HG03469 (cell line): Measurements from ENCODE around the gene MN1.

ENCODE experiments used
- ATAC-seq: cut with Tn5 transposase; IDR thresholded peaks from one replicate; pipeline ENCODE4 v1.9.1; 2021; ENCODE audit warnings: mild to moderate bottlenecking, moderate library complexity, moderate number of reproducible peaks; ENCODE audit not compliant: unreplicated experiment

The MN1 gene

GRCh38 chr22:27827604-27828587 lies 26.3 kb upstream of the MN1 start:
- ATAC-seq = no peak

- no peak for ATAC-seq
These were observed 23.6 kb upstream of the MN1 start for GRCh38 chr22:27825174-27825573.

GRCh38 chr22:27823221-27823620 lies 21.7 kb upstream of the MN1 start:
- ATAC-seq = no peak

DNA sequence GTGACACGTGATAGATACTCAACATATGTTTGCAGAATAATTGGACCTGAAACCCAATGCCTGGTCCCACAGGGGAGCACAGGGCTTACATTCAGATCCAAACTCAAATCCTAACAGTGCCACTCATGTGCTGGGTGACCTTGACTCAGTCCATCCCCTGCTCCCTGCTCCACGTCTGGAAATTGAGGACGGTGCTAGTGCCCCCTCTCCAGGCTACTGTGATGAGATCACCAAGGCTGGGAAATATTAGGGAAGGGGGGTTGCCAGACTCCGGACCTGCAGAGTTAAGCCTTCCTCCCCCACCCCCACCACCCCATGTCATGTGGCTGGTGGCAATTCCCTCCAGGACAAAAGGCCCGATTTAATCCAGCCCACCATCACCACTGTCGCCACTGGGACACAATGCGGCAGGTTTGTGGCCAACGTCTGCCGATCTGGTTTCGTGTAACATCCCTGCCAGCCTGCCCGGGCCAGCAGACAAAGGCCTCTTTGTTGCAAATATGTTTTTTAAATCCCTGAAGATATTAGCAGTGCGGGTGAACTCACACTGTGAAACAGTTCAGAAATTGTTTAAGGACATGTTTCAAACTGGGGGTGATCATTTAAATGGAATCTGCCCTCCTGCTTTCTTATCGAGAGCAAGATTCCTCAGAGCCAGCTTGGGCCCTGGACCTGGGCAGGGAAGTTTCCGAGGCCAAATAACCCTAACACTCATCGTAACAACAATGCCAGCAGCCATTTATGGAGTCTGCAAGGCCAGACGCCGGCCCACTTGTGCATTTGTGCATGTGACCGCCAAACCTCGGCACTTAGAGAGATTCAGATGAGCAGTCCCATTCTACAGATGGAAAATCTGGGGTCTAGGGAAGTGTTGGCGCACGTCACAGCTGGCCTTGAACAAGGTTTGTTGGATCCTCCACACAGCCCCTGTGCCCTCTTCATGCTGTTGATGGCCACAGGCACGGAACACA lies 19.6 kb upstream of the MN1 start:
- ATAC-seq = no peak

- ATAC-seq = no peak
These were observed 15.0 kb upstream of the MN1 start for GRCh38 chr22:27816552-27816951.

DNA sequence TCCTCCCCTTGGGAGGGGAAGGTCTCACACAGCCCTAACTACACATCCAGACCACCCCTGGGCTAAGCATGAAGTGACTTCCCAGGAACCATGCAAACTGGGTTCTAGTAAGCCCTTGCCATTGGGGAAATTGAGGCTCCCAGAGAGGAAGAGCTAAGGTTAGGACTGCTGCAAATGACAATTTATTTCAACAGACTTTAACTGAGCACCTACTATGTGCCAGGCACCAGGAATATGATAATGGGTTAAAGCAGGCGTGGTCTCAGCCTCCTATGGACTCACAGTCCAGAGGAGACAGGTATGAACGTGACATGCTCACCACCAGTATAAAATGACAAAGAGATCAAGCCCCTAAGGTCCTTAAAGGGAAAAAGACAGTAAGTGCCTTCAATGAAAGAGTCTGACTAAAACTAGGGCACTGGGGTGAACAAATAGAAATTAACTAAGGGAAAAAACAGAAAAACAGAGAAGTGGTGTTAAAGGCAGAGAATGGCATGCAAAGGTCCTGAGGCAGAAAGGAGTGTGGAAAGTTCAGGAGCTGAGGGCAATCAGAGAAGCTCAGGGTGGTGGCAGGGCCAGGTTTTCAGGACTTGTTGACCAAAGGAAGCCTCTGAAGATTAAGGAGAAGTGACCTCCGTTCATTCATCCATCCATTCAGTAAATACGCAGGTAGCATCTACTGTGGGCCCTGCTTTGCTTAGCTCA lies 14.4 kb upstream of the MN1 start:
- no peak for ATAC-seq

DNA sequence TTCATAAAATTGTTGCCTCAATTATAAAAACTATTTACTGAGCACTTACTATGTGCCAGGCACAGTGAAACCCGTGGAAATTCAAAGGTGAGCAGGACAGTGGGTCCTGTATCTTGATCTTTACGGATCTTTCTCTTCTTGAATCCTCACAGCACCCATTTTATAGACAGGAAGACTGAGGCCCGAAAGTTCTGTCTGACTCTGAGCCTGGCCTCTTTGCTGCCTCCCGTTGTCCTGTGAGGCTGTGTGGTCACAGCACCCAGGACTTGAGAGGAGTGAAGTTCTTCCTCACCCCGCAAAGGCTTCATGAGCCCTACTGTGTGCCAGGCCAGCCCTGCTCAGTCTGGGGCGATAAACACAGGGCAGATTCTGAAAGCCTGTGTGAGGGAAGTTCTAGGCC lies 13.4 kb upstream of the MN1 start:
- ATAC-seq = no peak

DNA sequence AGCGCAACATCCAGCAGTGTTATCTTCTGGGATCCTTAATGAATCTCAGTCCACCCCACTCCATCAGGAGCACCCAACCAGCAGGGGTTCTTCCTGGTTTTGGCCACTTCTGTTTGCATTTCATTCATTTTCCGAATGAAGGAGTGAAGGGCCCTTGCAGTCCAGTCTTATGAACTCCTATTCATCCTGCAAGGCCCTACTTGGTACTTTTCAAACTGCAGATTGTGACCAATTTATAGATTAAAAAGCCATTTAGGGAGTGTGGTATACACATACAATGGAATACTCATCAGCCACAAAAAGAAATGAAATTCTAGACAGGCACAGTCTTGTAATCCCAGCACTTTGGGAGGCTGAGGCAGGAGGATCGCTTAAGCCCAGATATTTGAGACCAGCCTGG lies 10.2 kb upstream of the MN1 start:
- no peak for ATAC-seq

DNA sequence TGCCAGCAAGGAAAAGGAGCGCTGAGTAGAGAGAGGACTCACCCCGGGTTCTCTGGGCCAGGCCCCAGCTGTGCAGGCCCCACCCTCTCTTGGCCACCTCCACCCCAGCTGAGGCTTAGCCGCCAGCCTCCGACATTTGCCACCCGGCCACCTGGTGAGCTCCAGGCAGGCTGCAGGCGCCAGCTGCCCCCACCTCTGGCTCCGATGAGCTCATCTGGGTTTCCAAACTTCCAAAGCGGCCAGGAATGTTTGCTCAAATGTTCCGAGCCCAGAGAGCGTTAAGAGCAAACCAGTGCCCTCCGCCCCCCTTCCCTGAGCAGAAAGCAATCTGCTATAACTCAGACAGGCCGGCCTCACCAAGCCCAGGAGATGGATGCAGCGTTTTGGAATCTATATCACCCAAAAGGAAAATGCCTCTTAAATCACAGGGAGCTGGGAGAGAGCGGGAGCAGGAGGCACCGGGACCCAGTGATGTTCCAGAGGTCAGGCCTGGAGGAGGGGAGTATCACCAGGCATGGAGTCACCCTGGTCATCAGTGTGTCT lies 9.1 kb upstream of the MN1 start:
- no peak for ATAC-seq

GRCh38 chr22:27809700-27810608 lies 8.4 kb upstream of the MN1 start:
- no peak for ATAC-seq

DNA sequence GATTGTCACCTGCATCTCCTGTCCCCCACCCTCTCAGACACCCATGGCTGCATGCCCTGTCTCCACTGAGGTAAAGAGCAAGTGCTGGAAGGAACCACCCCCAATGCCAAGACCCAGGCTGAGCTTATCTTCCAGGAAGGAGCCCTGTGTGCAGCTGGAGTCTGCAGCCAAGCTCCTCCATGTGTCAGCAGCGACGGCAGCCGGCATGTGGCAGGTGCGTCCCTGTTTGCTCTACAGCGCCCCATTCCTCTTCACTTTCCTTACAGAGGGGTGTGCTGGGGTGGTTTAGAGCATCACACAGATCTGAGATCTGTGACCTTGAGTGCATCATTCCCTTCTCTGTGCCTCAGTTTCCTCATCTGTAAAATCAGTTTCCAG lies 7.7 kb upstream of the MN1 start:
- ATAC-seq = no peak

DNA sequence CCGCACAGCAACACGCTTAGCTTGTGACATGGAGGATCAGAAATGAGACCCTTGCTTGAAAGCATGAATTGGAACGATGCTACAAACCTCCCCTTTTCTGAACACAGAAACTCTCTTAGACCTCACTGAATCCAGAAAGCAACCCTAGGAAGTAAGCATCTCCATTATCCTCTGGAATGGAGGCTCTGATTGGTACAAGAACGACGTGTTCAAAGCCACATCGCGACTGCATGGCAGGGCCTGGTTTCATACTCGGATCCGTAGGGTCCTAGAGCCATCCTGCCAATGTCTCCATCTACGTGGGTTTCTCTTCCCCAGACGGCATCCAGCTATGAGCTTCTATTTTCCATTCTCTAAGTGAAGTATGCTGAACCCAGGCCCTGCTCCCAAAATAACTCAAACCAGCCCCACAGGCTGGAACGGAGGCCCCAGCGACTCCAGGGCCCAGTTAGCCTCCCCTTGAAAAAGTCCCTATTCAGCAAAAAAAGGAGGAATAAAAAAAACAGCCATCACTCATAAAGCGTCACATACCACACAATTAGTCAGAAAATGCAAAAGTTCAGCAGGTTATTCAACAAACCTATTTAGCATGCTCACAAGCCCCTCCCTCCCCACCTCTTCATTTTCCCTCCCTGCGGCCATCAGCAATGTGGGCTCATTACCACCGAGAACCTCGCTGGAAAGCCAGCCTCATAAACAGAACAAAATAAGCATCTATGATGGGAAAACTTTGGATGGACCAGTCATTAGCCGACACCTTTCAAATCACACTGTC lies 7.1 kb upstream of the MN1 start:
- no peak for ATAC-seq

DNA sequence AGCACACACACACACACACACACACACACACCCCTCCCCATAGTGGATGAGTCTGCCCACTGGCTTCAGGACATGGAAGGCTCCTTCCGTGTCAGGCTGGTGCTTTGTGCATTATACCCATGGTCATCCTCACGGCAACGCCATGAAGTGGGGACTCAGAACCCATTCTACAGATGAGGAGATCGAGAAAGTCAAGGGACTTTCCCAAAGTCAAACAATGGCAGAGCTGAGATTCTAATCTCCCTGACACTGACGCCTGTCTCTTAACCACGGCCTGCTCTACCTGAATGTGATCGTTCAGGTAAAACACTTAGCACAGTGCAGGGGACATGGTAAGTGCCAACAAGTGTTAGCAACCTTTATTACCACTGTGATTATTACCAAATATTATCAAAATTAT lies 4.3 kb upstream of the MN1 start:
- no peak for ATAC-seq

DNA sequence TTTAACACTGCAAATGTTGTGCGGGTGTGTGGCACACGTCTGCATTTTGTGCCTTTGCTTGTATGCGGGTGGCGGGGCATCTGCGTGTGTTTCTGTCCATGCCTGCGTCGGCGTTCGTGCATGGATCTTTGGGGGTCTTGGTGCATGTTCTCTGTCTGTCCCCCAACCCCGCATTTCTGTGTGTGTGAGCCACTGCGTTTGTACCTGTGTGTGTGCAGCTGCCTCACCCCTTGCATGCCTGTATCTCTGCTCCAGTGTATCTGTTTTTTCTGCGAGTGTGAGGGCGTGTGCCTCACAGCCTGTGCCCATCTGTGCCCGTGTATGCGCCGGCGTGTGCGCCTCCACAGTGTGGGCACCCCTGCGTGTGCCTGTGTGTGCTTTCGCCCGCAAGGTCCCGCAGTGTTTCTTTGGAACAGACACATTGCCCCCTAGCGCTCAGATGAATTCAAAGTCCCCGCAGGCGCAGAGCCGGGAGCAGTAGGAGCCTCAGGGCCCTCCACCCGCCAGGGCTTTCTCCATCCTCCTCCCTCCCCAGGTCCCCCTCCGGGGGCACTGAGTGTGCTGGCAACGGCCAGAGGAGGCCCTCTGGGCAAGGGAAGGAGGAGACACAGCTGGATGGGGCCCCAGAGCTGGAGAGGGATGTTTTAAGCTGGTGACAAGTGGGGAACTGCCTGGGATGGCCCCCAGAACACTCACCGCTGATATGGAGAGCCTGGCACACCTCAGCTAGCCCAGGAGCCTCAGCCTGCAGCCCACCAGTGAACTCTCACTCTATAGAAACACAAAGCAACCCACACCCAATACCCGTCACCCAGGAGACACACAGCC lies 3.1 kb upstream of the MN1 start:
- ATAC-seq = no peak

- ATAC-seq = no peak
These were observed 2.4 kb upstream of the MN1 start for GRCh38 chr22:27803841-27804415.

GRCh38 chr22:27802346-27803073 lies 954 bp upstream of the MN1 start:
- ATAC-seq = no peak

DNA sequence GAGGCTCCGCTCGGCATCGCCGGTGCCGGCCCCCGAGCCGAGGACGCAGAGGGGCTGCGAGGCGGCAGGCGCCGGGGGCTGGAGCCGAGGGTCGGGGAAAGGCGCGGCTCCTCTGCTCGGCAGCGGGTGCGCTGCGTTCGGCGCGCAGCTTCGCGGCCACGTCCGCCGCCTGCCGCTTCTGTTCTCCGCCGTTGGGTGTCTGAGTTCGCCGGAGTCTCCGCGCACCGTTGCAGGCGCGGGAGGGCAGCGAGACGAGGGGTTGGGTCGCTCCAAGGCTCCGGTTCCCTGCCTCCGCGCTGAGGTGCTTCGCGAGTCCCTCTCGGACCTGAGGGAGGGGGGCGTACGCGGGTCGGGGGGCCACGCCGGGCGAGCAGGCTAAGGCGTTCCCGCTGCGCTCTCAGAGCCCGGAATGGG lies 347 bp downstream of the MN1 start:
- ATAC-seq = no peak
